Astrocyte of the spinal cord (primary cell): Measurements from ENCODE around the gene VPS16.
A peak's percentile ranks its signal among the peaks of the same experiment; 100 is the strongest.

Experiments used
- DNase-seq: peaks from one replicate; pipeline ENCODE4 v3.0.0; 2011; ENCODE audit warnings: low read depth, low spot score
- H3K4me3 ChIP-seq: 2 replicates; pipeline ENCODE4 v1.5.1; 2011; ENCODE audit warnings: low read depth, mild to moderate bottlenecking, low read length, moderate library complexity
- in situ Hi-C: cut with HindIII; loops from 2 replicates; pipeline ENCODE4 v1.10.0; 2017; ENCODE audit warnings: low sequenced_read_pairs
- TF ChIP-seq, protein P1 (sequence below): IDR thresholded peaks from 2 replicates; pipeline ENCODE4 v1.5.1; 2012; ENCODE audit warnings: low read depth, mild to moderate bottlenecking, low read length, inconsistent platforms

The VPS16 gene

DNA sequence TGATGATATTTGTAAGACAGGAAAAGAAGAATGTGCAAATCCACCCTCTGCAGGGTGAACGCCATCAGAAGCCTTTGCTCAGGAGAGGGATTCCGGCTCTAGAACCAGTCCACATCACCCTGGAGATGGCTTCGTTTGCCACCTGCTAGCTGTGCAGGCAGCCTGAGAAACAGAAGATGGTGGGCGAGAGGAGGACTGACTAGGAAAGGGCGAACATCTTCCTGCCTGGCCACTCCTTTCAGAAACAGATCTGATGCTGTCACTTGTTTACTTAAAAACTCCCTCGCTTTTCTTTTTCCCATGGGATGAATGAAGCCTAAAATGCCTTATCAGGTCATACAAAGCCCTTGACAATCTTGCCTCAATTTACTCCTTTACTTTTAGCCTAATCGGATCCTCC lies 33.9 kb downstream of the VPS16 start:
- H3K4me3 ChIP-seq: peak overlapping the region; percentile 89
- in situ Hi-C loops: no loop called here
- TF ChIP-seq, protein P1, sequence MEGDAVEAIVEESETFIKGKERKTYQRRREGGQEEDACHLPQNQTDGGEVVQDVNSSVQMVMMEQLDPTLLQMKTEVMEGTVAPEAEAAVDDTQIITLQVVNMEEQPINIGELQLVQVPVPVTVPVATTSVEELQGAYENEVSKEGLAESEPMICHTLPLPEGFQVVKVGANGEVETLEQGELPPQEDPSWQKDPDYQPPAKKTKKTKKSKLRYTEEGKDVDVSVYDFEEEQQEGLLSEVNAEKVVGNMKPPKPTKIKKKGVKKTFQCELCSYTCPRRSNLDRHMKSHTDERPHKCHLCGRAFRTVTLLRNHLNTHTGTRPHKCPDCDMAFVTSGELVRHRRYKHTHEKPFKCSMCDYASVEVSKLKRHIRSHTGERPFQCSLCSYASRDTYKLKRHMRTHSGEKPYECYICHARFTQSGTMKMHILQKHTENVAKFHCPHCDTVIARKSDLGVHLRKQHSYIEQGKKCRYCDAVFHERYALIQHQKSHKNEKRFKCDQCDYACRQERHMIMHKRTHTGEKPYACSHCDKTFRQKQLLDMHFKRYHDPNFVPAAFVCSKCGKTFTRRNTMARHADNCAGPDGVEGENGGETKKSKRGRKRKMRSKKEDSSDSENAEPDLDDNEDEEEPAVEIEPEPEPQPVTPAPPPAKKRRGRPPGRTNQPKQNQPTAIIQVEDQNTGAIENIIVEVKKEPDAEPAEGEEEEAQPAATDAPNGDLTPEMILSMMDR: no peak
- peak; percentile 12 for DNase-seq

DNA sequence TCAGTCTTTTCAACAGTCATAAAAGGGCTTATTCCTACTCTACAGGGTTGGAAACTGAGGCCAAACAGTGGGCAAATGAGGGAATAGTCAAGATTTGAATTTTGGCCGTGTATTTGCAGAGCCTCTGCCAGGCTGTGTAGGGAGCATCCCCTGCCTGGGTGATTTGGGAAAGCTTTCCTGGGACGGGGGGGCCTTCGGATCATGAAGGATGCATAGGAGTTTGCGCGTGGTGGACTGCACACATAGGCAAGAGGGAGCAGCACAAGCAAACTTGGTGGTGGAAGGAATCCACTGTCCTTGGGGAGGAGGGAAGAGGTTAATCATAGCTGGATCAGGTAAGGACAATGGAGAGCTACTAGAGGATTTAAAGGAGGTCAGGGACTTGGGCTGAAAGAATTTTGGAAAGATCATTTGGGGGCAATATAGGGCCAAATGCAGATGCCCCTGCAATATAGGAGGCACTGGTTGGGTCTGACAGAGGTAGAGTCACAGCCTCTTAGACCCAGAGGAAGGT lies 35.2 kb downstream of the VPS16 start:
- no peak overlapping the region for H3K4me3 ChIP-seq
- TF ChIP-seq, protein P1: no peak
- in situ Hi-C loops: no loop called here
- DNase-seq: no peak

DNA sequence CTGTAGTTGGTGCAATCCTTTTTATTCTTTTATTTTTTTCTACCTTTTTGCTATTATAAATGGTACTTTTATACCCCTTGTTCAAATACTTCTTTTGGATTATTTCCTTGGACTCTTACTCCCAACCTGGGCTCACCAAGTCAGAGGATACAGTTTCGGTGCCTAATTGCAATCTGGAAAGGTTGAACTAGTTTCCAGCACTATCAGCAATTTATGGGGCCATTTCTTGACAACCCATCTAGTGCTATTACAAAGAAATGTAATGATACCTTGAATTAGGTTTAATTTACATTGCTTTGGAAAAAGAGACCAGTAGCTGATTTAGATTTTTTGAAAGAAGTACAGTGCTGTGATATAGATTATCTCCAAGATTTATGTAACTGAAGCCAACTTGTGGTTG lies 38.0 kb downstream of the VPS16 start:
- no peak for DNase-seq
- no peak overlapping the region for H3K4me3 ChIP-seq
- in situ Hi-C loops: no loop called here
- TF ChIP-seq, protein P1: no peak

DNA sequence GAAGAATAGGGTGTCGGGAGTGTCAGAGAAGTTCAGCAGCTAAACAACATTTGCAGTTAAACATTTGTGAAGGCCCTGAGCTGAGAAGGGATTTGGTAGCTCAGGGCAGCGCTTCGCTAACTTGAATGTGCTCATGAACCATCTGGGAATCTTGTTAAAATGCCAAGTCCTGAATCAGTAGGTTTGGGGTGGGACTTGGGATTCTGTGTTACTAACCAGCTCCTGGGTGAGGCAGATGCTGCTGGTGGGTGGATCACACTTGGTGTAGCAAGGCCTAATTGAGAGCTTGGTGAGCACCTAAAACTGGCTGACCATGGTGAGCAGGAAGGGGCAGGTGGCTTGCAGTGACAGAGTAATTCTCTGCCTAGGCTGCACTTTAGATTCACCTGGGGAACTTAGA lies 38.6 kb downstream of the VPS16 start:
- DNase-seq: peak; percentile 79
- TF ChIP-seq, protein P1: no peak
- no peak overlapping the region for H3K4me3 ChIP-seq
- in situ Hi-C loops: no loop called here

DNA sequence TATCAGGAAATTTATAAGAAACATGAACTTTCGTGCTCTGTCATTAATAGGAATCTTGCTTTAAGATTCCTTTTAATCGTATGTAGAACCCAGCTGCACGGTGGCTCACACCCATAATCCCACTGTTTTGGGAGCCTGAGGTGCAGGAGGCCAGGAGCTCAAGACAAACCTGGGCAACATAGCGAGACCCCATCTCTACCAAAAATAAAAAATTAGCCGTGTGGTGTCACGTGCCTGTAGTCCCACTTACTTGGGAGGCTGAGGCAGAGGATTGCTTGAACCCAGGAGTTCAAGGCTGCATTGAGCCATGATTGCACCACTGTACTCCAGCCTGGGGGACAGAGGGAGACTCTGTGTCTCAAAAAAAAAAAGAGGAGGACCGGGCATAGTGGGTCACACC lies 40.1 kb downstream of the VPS16 start:
- TF ChIP-seq, protein P1: no peak

DNA sequence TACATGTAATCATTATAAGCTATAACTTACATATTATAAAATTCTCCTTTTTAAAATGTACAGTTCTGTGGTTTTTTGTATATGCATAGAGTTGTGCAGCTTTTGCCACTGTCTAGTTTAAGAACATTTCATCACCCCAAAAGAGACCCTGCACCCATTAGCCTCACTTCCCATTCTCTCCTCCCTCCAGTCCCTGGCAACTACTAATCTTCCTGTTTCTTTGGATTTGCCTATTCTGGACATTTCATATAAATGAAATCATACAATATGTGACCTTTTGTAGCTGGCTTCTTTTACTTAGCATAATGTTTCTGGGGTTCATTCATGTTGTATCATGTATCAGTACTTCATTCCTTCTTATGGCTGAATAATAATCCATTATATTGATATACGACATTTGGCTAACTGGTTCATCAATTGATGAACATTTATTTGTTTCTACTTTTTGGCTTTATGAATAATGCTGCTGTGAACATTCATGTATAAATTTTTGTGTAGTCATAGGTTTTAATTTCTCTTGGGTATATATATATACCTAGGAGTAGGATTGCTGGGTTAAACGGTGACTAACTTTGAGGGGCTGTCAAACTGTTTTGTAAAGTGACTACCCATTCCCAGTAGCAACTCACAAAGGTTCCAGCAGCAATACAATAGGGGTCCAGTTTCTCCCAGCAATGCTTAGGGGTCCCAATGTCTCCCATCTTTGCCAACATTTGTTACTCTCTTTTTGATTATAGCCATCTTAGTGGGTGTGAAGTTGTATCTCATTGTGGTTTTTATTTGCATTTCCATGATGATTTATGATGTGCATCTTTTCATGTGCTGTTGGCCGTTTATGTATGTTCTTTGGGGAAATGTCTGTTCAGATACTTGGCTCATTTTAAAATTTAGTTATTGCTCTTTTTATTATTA lies 43.4 kb downstream of the VPS16 start:
- no peak overlapping the region for H3K4me3 ChIP-seq
- TF ChIP-seq, protein P1: no peak
- in situ Hi-C loops: no loop called here
- DNase-seq: no peak

More for the DNA sequence above, 40.1 kb downstream of the VPS16 start:
- no peak for DNase-seq
- in situ Hi-C loops: no loop called here
- no peak overlapping the region for H3K4me3 ChIP-seq
